Measurements from ENCODE around the gene ADAMTSL3.

The ADAMTSL3 gene

GRCh38 chr15:83673385-83673784, 19.5 kb downstream of the ADAMTSL3 start:
- H3K27ac ChIP-seq = no peak overlapping the region
- TF ChIP-seq CTCF (conservative IDR thresholded peaks at IDR 0.05) (no peak), ZFX (IDR thresholded peaks at IDR 0.05) (no peak)

GRCh38 chr15:83682476-83683088, 28.7 kb downstream of the ADAMTSL3 start:
- TF ChIP-seq ZFX (IDR thresholded peaks at IDR 0.05) = no peak
- no peak for TF ChIP-seq CTCF (conservative IDR thresholded peaks at IDR 0.05)
- H3K27ac ChIP-seq = no peak overlapping the region

GRCh38 chr15:83685916-83686332, 32.0 kb downstream of the ADAMTSL3 start:
- TF ChIP-seq CTCF (conservative IDR thresholded peaks at IDR 0.05) = no peak
- TF ChIP-seq ZFX (IDR thresholded peaks at IDR 0.05) = no peak
- H3K27ac ChIP-seq = no peak overlapping the region

- H3K27ac ChIP-seq = no peak overlapping the region
- TF ChIP-seq CTCF (conservative IDR thresholded peaks at IDR 0.05) = no peak
- TF ChIP-seq ZFX (IDR thresholded peaks at IDR 0.05) = no peak
These were observed 34.3 kb downstream of the ADAMTSL3 start for GRCh38 chr15:83688201-83688600.

GRCh38 chr15:83690676-83691075, 36.8 kb downstream of the ADAMTSL3 start:
- no peak overlapping the region for H3K27ac ChIP-seq
- TF ChIP-seq ZFX (IDR thresholded peaks at IDR 0.05) (no peak), CTCF (conservative IDR thresholded peaks at IDR 0.05) (no peak)

- no peak for TF ChIP-seq ZFX (IDR thresholded peaks at IDR 0.05)
- no peak for TF ChIP-seq CTCF (conservative IDR thresholded peaks at IDR 0.05)
- no peak overlapping the region for H3K27ac ChIP-seq
These were observed 39.0 kb downstream of the ADAMTSL3 start for GRCh38 chr15:83692746-83693581.

- TF ChIP-seq ZFX (IDR thresholded peaks at IDR 0.05) (no peak), CTCF (conservative IDR thresholded peaks at IDR 0.05) (no peak)
- H3K27ac ChIP-seq = no peak overlapping the region
These were observed 40.1 kb downstream of the ADAMTSL3 start for GRCh38 chr15:83694015-83694414.

All from C4-2B (cell line).